ENCODE results near the gene SPIB.

SPIB gene

DNA sequence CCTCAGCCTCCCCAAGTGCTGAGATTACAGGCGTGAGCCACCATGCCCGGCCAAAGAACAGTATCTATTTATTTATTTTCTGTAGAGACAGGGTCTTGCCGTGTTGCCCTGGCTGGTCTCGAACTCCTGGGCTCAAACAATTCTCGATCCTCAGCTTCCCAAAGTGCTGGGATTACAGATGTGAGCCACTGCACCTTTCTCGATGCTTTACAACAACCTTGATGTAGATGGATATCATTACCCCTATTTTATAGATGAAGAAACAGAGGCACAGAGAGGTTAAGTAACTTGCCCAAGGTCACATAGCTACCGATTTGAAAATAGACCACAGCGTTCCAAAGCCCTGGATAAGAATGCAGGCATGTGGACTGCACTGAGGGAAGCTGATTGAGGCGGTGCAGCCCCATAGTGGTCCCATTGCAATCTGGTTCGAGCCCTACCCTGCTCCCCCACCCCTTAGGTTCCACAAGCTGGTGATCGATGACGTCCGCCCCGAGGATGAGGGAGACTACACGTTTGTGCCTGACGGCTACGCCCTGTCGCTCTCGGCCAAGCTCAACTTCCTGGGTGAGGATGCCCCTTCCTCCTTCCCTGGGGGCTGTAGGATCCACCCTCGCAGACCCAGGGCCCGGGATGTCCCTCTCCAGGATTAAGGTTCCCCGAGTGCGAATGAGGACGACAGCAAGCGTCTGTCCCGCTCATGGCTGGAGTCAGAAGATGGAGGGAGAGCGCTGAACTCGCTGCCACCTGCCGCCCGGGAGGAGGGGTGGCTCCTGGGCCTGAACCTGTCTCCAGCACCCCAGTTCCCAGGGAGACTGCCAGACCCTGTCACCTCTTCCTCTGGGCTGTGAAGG is 31.9 kb downstream of the SPIB start:
- no peak overlapping the region for H3K27ac ChIP-seq
- TF ChIP-seq, protein P1, sequence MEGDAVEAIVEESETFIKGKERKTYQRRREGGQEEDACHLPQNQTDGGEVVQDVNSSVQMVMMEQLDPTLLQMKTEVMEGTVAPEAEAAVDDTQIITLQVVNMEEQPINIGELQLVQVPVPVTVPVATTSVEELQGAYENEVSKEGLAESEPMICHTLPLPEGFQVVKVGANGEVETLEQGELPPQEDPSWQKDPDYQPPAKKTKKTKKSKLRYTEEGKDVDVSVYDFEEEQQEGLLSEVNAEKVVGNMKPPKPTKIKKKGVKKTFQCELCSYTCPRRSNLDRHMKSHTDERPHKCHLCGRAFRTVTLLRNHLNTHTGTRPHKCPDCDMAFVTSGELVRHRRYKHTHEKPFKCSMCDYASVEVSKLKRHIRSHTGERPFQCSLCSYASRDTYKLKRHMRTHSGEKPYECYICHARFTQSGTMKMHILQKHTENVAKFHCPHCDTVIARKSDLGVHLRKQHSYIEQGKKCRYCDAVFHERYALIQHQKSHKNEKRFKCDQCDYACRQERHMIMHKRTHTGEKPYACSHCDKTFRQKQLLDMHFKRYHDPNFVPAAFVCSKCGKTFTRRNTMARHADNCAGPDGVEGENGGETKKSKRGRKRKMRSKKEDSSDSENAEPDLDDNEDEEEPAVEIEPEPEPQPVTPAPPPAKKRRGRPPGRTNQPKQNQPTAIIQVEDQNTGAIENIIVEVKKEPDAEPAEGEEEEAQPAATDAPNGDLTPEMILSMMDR (conservative IDR thresholded peaks at IDR 0.05): no peak

DNA sequence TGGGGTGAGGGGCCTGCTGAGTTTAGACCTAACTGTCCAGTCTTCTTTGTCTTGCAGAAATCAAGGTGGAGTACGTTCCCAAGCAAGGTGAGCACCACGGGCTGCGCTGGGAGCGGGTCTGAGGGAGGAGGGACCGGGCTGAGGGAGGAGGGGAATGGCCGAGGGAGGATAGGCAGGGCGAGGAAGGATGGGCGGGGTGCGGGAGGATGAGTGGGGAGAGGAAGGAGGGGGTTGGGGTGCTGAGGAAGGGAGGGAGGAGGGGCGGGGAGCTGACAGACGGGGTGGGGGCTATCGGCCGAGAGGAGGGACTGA is 32.4 kb downstream of the SPIB start:
- no peak overlapping the region for H3K27ac ChIP-seq
- TF ChIP-seq, protein P1 (conservative IDR thresholded peaks at IDR 0.05): no peak

DNA sequence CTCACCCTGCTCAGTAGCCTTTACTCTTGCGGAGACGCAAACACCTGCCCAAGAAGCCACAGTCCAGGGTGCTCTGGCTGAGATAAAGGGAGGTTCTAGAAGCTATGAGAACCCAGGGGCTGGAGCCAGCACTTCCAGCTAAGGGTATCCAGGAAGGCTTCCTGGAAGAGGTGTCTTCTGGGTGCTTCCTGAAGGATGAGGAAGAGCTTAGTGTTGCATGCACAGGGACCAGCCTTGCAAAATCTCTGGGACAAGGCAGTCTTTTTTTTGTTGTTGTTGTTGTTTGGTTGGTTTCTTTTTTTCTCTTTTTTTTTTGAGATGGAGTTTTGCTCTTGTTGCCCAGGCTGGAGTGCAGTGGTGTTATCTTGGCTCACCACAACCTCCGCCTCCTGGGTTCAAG is 34.5 kb downstream of the SPIB start:
- H3K27ac ChIP-seq: no peak overlapping the region
- TF ChIP-seq, protein P1 (conservative IDR thresholded peaks at IDR 0.05): no peak

DNA sequence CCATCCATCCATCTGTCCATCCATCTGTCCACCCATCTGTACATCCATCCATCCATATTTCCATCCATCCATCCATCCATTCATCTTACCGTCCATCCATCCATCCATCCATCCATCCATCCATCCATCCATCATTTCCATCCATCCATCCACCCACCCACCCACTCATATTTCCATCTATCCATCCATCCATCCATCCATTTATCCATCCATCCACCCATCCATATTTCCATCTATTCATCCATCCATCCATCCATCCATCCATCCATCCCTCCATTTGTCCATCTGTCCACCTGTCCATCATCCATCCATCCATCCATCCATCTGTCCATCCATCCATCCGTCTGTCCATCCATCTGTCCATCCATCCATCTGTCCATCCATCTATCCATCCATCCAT is 37.3 kb downstream of the SPIB start:
- no peak overlapping the region for H3K27ac ChIP-seq
- TF ChIP-seq, protein P1 (conservative IDR thresholded peaks at IDR 0.05): no peak

DNA sequence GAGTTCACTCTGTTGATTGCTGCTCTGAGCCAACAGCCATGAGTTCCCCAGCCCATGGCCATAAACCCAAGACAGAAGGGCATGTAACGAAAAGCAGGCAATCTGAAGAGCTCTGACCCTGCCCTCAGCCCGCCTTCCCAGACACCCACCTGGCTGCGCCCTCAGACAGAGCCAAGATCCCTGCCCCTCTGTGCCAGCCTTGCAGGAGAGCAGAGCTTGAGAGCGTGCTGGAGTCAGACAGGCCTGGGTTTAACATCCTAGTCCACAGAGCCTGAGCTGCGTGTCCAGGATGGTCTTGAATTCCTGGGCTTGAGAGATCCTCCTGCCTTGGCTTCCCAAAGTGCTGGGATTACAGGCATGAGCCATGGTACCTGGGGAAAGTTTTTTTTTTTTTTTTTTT is 38.6 kb downstream of the SPIB start:
- no peak overlapping the region for H3K27ac ChIP-seq
- TF ChIP-seq, protein P1 (conservative IDR thresholded peaks at IDR 0.05): no peak

DNA sequence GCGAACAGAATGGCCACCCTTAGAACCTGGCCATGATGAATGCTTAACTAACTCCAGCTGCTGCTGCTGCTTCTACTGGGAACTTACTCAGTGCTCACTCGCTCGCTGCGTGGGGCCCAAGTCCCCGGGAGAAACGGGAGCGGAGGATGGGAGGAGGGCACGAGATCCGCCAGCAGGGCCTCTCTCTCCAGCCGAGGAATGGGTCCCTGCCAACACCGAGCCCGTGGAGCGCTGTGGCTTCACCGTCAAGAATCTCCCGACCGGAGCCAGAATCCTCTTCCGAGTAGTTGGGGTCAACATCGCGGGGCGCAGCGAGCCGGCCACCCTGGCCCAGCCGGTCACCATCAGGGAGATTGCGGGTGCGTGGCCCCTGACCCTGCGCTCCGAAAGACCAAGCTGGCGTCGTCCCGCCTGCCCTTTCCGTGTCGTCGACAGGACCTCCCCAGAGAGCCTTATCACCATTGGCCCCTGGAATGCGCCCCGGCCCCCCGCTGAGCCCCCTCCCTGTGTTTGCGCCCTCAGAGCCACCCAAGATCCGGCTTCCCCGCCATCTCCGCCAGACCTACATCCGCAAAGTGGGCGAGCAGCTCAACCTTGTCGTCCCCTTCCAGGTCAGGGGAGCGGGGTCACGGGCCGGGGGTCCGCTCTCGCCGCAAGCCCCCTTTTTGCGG is 39.8 kb downstream of the SPIB start:
- TF ChIP-seq, protein P1 (conservative IDR thresholded peaks at IDR 0.05): no peak
- no peak overlapping the region for H3K27ac ChIP-seq

DNA sequence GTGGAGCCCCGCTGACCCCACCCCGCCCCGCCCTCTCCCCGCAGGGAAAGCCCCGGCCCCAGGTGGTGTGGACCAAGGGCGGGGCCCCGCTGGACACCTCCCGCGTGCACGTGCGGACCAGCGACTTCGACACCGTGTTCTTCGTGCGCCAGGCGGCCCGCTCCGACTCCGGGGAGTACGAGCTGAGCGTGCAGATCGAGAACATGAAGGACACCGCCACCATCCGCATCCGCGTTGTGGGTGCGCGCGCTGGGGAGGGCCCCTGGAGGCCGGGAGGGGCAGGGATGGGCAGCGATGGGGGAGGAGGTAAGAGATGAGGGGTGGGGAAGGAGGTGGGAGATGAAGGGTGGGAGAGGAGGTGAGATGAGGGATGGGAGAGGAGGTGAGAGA is 40.3 kb downstream of the SPIB start:
- H3K27ac ChIP-seq: no peak overlapping the region
- TF ChIP-seq, protein P1 (conservative IDR thresholded peaks at IDR 0.05): no peak

Measured in VCaP (cell line).